Measurements from ENCODE around the gene HBA2. TPM values are rescaled to one million over a fixed set of nuclear protein-coding genes. Genes with fewer than 3 reads are reported as not detected.
"Not testable (repeated sequence)": the region's sequence is repeated elsewhere in the genome, so short reads cannot be mapped to it uniquely, and the experiment has no call there.

HBA2 gene
- polyA plus RNA-seq, 2 donors: 0.49 to 1.4 TPM

DNA sequence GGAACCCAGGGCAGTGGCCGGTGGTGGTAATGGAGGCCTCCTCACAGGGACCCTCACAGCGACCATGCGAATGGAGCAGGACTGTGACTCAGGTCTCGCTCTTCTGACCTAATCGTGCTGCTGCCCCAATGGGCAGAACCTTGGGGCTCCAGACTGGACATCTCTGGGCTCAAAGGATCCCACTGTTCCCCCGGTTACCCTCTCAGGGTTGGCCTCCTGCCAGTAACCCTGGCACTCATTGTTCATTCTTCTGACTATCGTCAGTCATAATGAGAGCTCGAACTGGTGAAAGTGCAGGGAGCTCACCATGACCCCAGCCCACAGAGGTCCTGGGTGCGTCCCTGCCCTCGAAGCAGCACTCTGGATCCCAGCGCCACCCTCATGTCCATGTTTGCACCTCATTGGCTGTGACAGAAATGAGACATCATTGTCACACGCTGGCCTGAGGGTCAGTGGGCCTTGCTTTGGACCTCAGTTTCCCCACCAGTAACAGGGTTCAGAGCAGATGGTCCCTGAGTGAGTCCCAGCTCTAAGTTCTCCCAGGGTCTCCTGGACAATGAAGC lies 30.2 kb upstream of the HBA2 start:
- H3K36me3 ChIP-seq (ENCODE audit: control insufficient read depth in 2 of 2, insufficient read depth in 2 of 2, low read length in 1 of 2): no peaks in the 10 kb centered on the region
- no peaks in the 10 kb centered on the region for H3K9me3 ChIP-seq (ENCODE audit: control insufficient read depth in 2 of 2, insufficient read depth in 1 of 2, low read depth in 1 of 2, low read length in 1 of 2)
- WGBS, 2 donors: 68 to 76% methylated on average over 12 of the region's 12 CpGs
- H3K27ac ChIP-seq (ENCODE audit: low read depth in 2 of 2, low read length in 1 of 2): no peak overlapping the region
- no peaks in the 10 kb centered on the region for H3K4me1 ChIP-seq (ENCODE audit: control insufficient read depth in 2 of 2, insufficient read depth in 2 of 2, low read length in 1 of 2)
- peaks cover 0 to 2% of the 10 kb centered on the region in 2 donors for H3K27me3 ChIP-seq (ENCODE audit: control insufficient read depth in 1 of 2, insufficient read depth in 2 of 2, low read length in 2 of 2)
- no peak overlapping the region for H3K4me3 ChIP-seq (ENCODE audit: low read depth in 1 of 2, low read length in 2 of 2)

DNA sequence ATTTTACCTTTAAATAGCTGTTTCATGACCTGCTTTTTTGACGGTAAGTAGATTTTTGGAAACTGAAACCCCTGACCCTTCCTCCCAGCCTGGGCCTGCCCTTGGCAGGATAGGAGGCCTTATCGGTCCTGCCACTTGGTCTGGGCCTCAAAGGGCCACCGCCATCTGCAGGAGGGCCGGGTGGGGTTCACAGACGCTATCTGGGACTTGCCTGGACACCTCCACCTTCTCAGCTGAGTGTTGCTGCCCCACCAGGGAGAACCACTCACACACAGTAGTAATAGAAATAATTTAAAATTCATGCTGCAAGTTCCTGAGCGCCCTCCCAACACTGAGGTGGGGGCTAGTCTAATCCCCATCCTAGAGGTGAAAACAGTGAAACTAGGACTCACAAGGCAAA lies 29.6 kb upstream of the HBA2 start:
- peaks cover 0 to 2% of the 10 kb centered on the region in 2 donors for H3K27me3 ChIP-seq (ENCODE audit: control insufficient read depth in 1 of 2, insufficient read depth in 2 of 2, low read length in 2 of 2)
- no peaks in the 10 kb centered on the region for H3K4me1 ChIP-seq (ENCODE audit: control insufficient read depth in 2 of 2, insufficient read depth in 2 of 2, low read length in 1 of 2)
- H3K9me3 ChIP-seq (ENCODE audit: control insufficient read depth in 2 of 2, insufficient read depth in 1 of 2, low read depth in 1 of 2, low read length in 1 of 2): no peaks in the 10 kb centered on the region
- 75 to 81% methylated on average over 6 of the region's 6 CpGs for WGBS, 2 donors
- H3K36me3 ChIP-seq (ENCODE audit: control insufficient read depth in 2 of 2, insufficient read depth in 2 of 2, low read length in 1 of 2): no peaks in the 10 kb centered on the region
- no peak overlapping the region for H3K27ac ChIP-seq (ENCODE audit: low read depth in 2 of 2, low read length in 1 of 2)
- H3K4me3 ChIP-seq (ENCODE audit: low read depth in 1 of 2, low read length in 2 of 2): no peak overlapping the region

GRCh38 chr16:143456-143855 lies 29.2 kb upstream of the HBA2 start:
- Histone ChIP-seq H3K9me3 (ENCODE audit: control insufficient read depth in 2 of 2, insufficient read depth in 1 of 2, low read depth in 1 of 2, low read length in 1 of 2) (no peaks in the 10 kb centered on the region), H3K4me3 (ENCODE audit: low read depth in 1 of 2, low read length in 2 of 2) (no peak overlapping the region), H3K27ac (ENCODE audit: low read depth in 2 of 2, low read length in 1 of 2) (no peak overlapping the region), H3K4me1 (ENCODE audit: control insufficient read depth in 2 of 2, insufficient read depth in 2 of 2, low read length in 1 of 2) (no peaks in the 10 kb centered on the region), H3K27me3 (ENCODE audit: control insufficient read depth in 1 of 2, insufficient read depth in 2 of 2, low read length in 2 of 2) (peaks cover 0 to 2% of the 10 kb centered on the region in 2 donors), H3K36me3 (ENCODE audit: control insufficient read depth in 2 of 2, insufficient read depth in 2 of 2, low read length in 1 of 2) (no peaks in the 10 kb centered on the region)
- WGBS, 2 donors: 62 to 72% methylated on average over 6 of the region's 6 CpGs

DNA sequence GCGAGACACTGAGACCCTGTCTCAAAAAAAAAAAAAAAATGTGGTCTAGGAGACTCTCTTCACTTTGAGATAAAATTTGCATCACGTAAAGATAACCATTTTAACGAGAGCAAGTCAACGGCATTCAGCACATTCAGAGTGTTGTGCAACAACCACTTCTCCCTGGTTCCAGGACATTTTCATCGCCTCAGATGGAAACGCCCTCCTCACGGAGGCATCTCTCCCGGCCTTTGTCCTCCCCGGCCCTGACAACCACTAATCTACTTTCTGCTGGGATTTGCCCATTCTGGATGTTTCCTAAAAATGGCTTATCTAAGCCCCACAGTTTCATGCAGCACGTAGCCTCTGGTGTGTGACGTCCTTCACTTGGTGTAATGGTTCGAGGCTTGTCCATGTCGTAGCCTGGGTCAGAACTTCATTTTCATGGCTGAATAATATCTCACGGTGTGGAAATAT lies 27.9 kb upstream of the HBA2 start:
- 88 to 89% methylated on average over 14 of the region's 14 CpGs for WGBS, 2 donors
- Histone ChIP-seq H3K27me3 (ENCODE audit: control insufficient read depth in 1 of 2, insufficient read depth in 2 of 2, low read length in 2 of 2) (peaks cover 0 to 2% of the 10 kb centered on the region in 2 donors), H3K4me1 (ENCODE audit: control insufficient read depth in 2 of 2, insufficient read depth in 2 of 2, low read length in 1 of 2) (peaks cover 0 to 2% of the 10 kb centered on the region in 2 donors), H3K4me3 (ENCODE audit: low read depth in 1 of 2, low read length in 2 of 2) (no peak overlapping the region), H3K27ac (ENCODE audit: low read depth in 2 of 2, low read length in 1 of 2) (no peak overlapping the region), H3K9me3 (ENCODE audit: control insufficient read depth in 2 of 2, insufficient read depth in 1 of 2, low read depth in 1 of 2, low read length in 1 of 2) (no peaks in the 10 kb centered on the region), H3K36me3 (ENCODE audit: control insufficient read depth in 2 of 2, insufficient read depth in 2 of 2, low read length in 1 of 2) (no peaks in the 10 kb centered on the region)

- no peaks in the 10 kb centered on the region for H3K9me3 ChIP-seq (ENCODE audit: control insufficient read depth in 2 of 2, insufficient read depth in 1 of 2, low read depth in 1 of 2, low read length in 1 of 2)
- peaks cover 0 to 2% of the 10 kb centered on the region in 2 donors for H3K4me1 ChIP-seq (ENCODE audit: control insufficient read depth in 2 of 2, insufficient read depth in 2 of 2, low read length in 1 of 2)
- H3K36me3 ChIP-seq (ENCODE audit: control insufficient read depth in 2 of 2, insufficient read depth in 2 of 2, low read length in 1 of 2): no peaks in the 10 kb centered on the region
- H3K27ac ChIP-seq (ENCODE audit: low read depth in 2 of 2, low read length in 1 of 2): no peak overlapping the region
- no peak overlapping the region for H3K4me3 ChIP-seq (ENCODE audit: low read depth in 1 of 2, low read length in 2 of 2)
- peaks cover 0 to 2% of the 10 kb centered on the region in 2 donors for H3K27me3 ChIP-seq (ENCODE audit: control insufficient read depth in 1 of 2, insufficient read depth in 2 of 2, low read length in 2 of 2)
- 86 to 91% methylated on average over 2 of the region's 2 CpGs for WGBS, 2 donors
These were observed 26.0 kb upstream of the HBA2 start for GRCh38 chr16:146646-147045.

DNA sequence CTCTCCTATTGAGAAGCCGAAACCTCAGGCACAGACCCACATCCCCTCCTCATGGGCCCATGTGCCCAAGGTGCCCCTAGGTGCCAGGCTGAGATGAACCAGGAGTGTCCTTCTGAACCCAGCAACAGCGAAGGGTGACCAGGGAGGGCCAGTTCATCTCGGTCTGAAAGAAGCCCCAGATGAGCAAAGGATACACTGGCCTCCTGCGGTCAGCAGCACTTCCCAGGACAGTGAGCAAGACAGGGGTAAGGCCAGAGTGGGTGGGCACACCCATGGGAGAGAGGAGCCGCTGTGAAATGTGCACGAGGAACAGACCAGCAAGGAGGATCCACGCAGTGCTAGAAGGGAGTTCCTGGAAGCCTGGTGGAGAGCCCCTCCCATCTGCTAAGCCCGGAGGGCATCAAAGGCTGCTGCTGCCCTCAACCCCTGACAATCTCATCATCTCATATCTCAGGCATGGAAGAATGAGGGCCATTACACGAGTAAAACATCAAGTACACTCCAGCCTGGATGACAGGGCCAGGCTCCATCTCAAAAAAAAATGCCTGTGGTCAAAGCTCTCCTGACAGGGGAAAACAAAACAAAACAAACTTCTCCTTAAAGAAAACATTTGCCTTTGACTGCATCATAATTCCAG lies 23.5 kb upstream of the HBA2 start:
- Histone ChIP-seq H3K27ac (ENCODE audit: low read depth in 2 of 2, low read length in 1 of 2) (no peak overlapping the region), H3K27me3 (ENCODE audit: control insufficient read depth in 1 of 2, insufficient read depth in 2 of 2, low read length in 2 of 2) (peaks cover 0 to 2% of the 10 kb centered on the region in 2 donors), H3K9me3 (ENCODE audit: control insufficient read depth in 2 of 2, insufficient read depth in 1 of 2, low read depth in 1 of 2, low read length in 1 of 2) (no peaks in the 10 kb centered on the region), H3K4me3 (ENCODE audit: low read depth in 1 of 2, low read length in 2 of 2) (no peak overlapping the region), H3K4me1 (ENCODE audit: control insufficient read depth in 2 of 2, insufficient read depth in 2 of 2, low read length in 1 of 2) (peaks cover 0 to 2% of the 10 kb centered on the region in 2 donors), H3K36me3 (ENCODE audit: control insufficient read depth in 2 of 2, insufficient read depth in 2 of 2, low read length in 1 of 2) (no peaks in the 10 kb centered on the region)
- WGBS, 2 donors: 39 to 43% methylated on average over 9 of the region's 9 CpGs

- peaks cover 0 to 6% of the 10 kb centered on the region in 2 donors for H3K4me1 ChIP-seq (ENCODE audit: control insufficient read depth in 2 of 2, insufficient read depth in 2 of 2, low read length in 1 of 2)
- H3K4me3 ChIP-seq (ENCODE audit: low read depth in 1 of 2, low read length in 2 of 2): no peak within 1 kb of the TSS
- H3K36me3 ChIP-seq (ENCODE audit: control insufficient read depth in 2 of 2, insufficient read depth in 2 of 2, low read length in 1 of 2): no peaks in the 10 kb centered on the region
- H3K27ac ChIP-seq (ENCODE audit: low read depth in 2 of 2, low read length in 1 of 2): no peak within 1 kb of the TSS
- H3K27me3 ChIP-seq (ENCODE audit: control insufficient read depth in 1 of 2, insufficient read depth in 2 of 2, low read length in 2 of 2): no peaks in the 10 kb centered on the region
- H3K9me3 ChIP-seq (ENCODE audit: control insufficient read depth in 2 of 2, insufficient read depth in 1 of 2, low read depth in 1 of 2, low read length in 1 of 2): no peaks in the 10 kb centered on the region
- 77% methylated on average over 17 of the region's 17 CpGs for WGBS, 2 donors
These were observed 20.2 kb upstream of the HBA2 start, which contains the start of gene HBZ for GRCh38 chr16:152141-153128. TSS of gene HBZ (plus strand) at chr16:152644. CDS start at chr16:152910, 266 bp downstream.

DNA sequence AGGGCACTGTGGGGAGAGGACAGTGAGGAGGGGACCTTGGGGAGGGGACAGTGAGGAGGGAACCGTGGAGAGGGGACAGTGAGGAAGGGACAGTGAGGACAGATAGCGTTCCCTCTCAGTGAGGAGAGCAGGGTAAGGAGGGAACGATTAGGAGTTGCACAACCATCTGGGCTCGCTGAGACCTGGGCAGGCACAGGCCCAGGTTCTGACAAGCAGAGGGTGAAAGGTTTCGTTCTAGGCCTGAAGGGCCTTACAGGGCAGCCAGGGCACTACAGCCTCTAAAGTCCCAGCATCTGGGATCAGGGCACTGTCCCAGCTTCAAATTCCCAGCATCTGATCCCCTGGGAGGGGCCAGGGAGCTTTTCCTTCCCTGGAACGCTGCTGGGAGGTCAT lies 19.6 kb upstream of the HBA2 start:
- H3K36me3 ChIP-seq (ENCODE audit: control insufficient read depth in 2 of 2, insufficient read depth in 2 of 2, low read length in 1 of 2); H3K27me3 ChIP-seq (ENCODE audit: control insufficient read depth in 1 of 2, insufficient read depth in 2 of 2, low read length in 2 of 2); H3K4me1 ChIP-seq (ENCODE audit: control insufficient read depth in 2 of 2, insufficient read depth in 2 of 2, low read length in 1 of 2); H3K9me3 ChIP-seq (ENCODE audit: control insufficient read depth in 2 of 2, insufficient read depth in 1 of 2, low read depth in 1 of 2, low read length in 1 of 2); H3K27ac ChIP-seq (ENCODE audit: low read depth in 2 of 2, low read length in 1 of 2); H3K4me3 ChIP-seq (ENCODE audit: low read depth in 1 of 2, low read length in 2 of 2): not testable (repeated sequence)
- WGBS, 2 donors: 48 to 50% methylated on average over 4 of the region's 6 CpGs

GRCh38 chr16:153550-154216 lies 19.0 kb upstream of the HBA2 start:
- H3K27me3 ChIP-seq (ENCODE audit: control insufficient read depth in 1 of 2, insufficient read depth in 2 of 2, low read length in 2 of 2): not testable (repeated sequence)

More at GRCh38 chr16:153550-154216, 19.0 kb upstream of the HBA2 start:
- H3K9me3 ChIP-seq (ENCODE audit: control insufficient read depth in 2 of 2, insufficient read depth in 1 of 2, low read depth in 1 of 2, low read length in 1 of 2); H3K4me1 ChIP-seq (ENCODE audit: control insufficient read depth in 2 of 2, insufficient read depth in 2 of 2, low read length in 1 of 2); H3K36me3 ChIP-seq (ENCODE audit: control insufficient read depth in 2 of 2, insufficient read depth in 2 of 2, low read length in 1 of 2); H3K27ac ChIP-seq (ENCODE audit: low read depth in 2 of 2, low read length in 1 of 2); H3K4me3 ChIP-seq (ENCODE audit: low read depth in 1 of 2, low read length in 2 of 2): not testable (repeated sequence)
- WGBS, 2 donors: 1% methylated on average over 19 of the region's 74 CpGs; no CpG with 5 or more reads in 1 of the 2 donors

Measured in esophagus (tissue), 2 donors.